Smooth muscle cell (in vitro differentiated cells): ENCODE results near the gene ABCA1. TPM values are rescaled to one million over a fixed set of nuclear protein-coding genes. Genes with fewer than 3 reads are reported as not detected.
"Not testable (repeated sequence)": the region's sequence is repeated elsewhere in the genome, so short reads cannot be mapped to it uniquely, and the experiment has no call there.

ENCODE experiments used
- DNase-seq: peaks from one replicate; lab custom pipeline; 2025; ENCODE audit not compliant: unreplicated experiment; lab: John Stamatoyannopoulos, UW
- H2AFZ ChIP-seq: fragments of 200-600 bp; sonication (generic); 2 replicates; pipeline ENCODE4 v1.6.0; 2016; ENCODE audit warnings: antibody characterized with exemption, low read depth, mild to moderate bottlenecking
- H3F3A ChIP-seq: fragments of 200-600 bp; sonication (generic); 2 replicates; pipeline ENCODE4 v1.6.0; 2017; ENCODE audit warnings: antibody characterized with exemption, low read depth
- H3K27ac ChIP-seq: fragments of 200-600 bp; sonication (generic); 2 replicates; pipeline ENCODE4 v1.5.1; 2016; ENCODE audit warnings: low read depth, mild to moderate bottlenecking
- H3K27me3 ChIP-seq: fragments of 200-600 bp; sonication (generic); 2 replicates; pipeline ENCODE4 v1.6.1; 2016; ENCODE audit warnings: low read depth, mild to moderate bottlenecking
- H3K36me3 ChIP-seq: fragments of 200-600 bp; sonication (generic); 2 replicates; pipeline ENCODE4 v1.5.1; 2016; ENCODE audit warnings: low read depth
- H3K4me1 ChIP-seq: fragments of 200-600 bp; sonication (generic); 2 replicates; pipeline ENCODE4 v1.5.1; 2016; ENCODE audit warnings: low read depth
- H3K4me2 ChIP-seq: fragments of 200-600 bp; sonication (generic); 2 replicates; pipeline ENCODE4 v1.6.0; 2016; ENCODE audit warnings: mild to moderate bottlenecking
- H3K4me3 ChIP-seq: fragments of 200-600 bp; sonication (generic); 2 replicates; pipeline ENCODE4 v1.5.1; 2016; ENCODE audit warnings: mild to moderate bottlenecking
- H3K79me2 ChIP-seq: fragments of 200-600 bp; sonication (generic); 2 replicates; pipeline ENCODE4 v1.6.0; 2016; ENCODE audit warnings: low read depth, mild to moderate bottlenecking
- H3K9ac ChIP-seq: fragments of 200-600 bp; sonication (generic); 2 replicates; pipeline ENCODE4 v1.6.0; 2016; ENCODE audit warnings: low read depth
- H3K9me3 ChIP-seq: fragments of 200-600 bp; sonication (generic); replicated peaks from 2 replicates; pipeline ENCODE4 v1.5.1; 2016; ENCODE audit warnings: low read depth
- H4K20me1 ChIP-seq: fragments of 200-600 bp; sonication (generic); 2 replicates; pipeline ENCODE4 v1.6.0; 2016; ENCODE audit warnings: low read depth
- CTCF ChIP-seq: fragments of 200-600 bp; sonication (generic); IDR thresholded peaks from 2 replicates; pipeline ENCODE4 v1.5.1; 2017; ENCODE audit warnings: borderline replicate concordance, mild to moderate bottlenecking, antibody characterized with exemption; ENCODE audit not compliant: insufficient read depth, poor library complexity, severe bottlenecking
- WGBS: methylation state at CpG from one replicate; pipeline ENCODE4 v1.1.7; 2016; ENCODE audit warnings: low lambda C conversion rate; 5-methylcytosine and 5-hydroxymethylcytosine counted together
- polyA plus RNA-seq: library from polyadenylated mRNA; unstranded; fragments of >200 nt; fragmentation: Nextera tagmentation; extraction: Ambion mirVana; gene quantifications from 2 replicates; pipeline ENCODE4 v1.2.1, GENCODE V29; 2016
- total RNA-seq: library from RNA; depleted of rRNA; stranded (reverse); fragments of >200 nt; gene quantifications from 2 replicates; pipeline ENCODE4 v1.2.3, GENCODE V29; 2014

Gene ABCA1
- total and polyA plus RNA-seq, 2 experiments from 2014 or later, result 2.8 to 29.6 TPM

GRCh38 chr9:104903609-104904008 lies 24.3 kb downstream of the ABCA1 start:
- H3K4me1 ChIP-seq, result peaks cover 41% of the 10 kb centered on the region
- H4K20me1 ChIP-seq, result peaks cover 46% of the 10 kb centered on the region
- H3K4me3 ChIP-seq, result peak overlapping the region; percentile 24
- peaks cover 11% of the 10 kb centered on the region for H3K79me2 ChIP-seq
- DNase-seq, result no peak
- no peaks in the 10 kb centered on the region for H3K27me3 ChIP-seq
- TF ChIP-seq CTCF, result no peak
- 20% methylated on average over 8 of the region's 8 CpGs for WGBS
- H3K9ac ChIP-seq, result no peak overlapping the region
- H3K4me2 ChIP-seq, result peak overlapping the region; percentile 82
- H3K27ac ChIP-seq, result peak overlapping the region; percentile 60
- peaks cover 3% of the 10 kb centered on the region for H3F3A ChIP-seq
- no peaks in the 10 kb centered on the region for H3K36me3 ChIP-seq
- no peaks in the 10 kb centered on the region for H3K9me3 ChIP-seq
- H2AFZ ChIP-seq, result no peak overlapping the region

- Histone ChIP-seq H3K4me2 (no peak overlapping the region), H3K4me3 (no peak overlapping the region), H3K9ac (no peak overlapping the region), H4K20me1 (peaks cover 39% of the 10 kb centered on the region), H3K9me3 (no peaks in the 10 kb centered on the region), H3K36me3 (no peaks in the 10 kb centered on the region), H3K4me1 (peaks cover 32% of the 10 kb centered on the region), H3K27ac (no peak overlapping the region), H3F3A (peaks cover 3% of the 10 kb centered on the region), H3K27me3 (no peaks in the 10 kb centered on the region), H2AFZ (no peak overlapping the region), H3K79me2 (no peaks in the 10 kb centered on the region)
- no peak for DNase-seq
- 73% methylated on average over 2 of the region's 2 CpGs for WGBS
- no peak for TF ChIP-seq CTCF
Measured at GRCh38 chr9:104900871-104901270, 27.1 kb downstream of the ABCA1 start.

- no peak overlapping the region for H2AFZ ChIP-seq
- H3K4me2 ChIP-seq, result no peak overlapping the region
- no peak overlapping the region for H3K4me3 ChIP-seq
- H3K79me2 ChIP-seq, result no peaks in the 10 kb centered on the region
- no peaks in the 10 kb centered on the region for H3K36me3 ChIP-seq
- no peak for TF ChIP-seq CTCF
- 72% methylated on average over 3 of the region's 3 CpGs for WGBS
- peaks cover 32% of the 10 kb centered on the region for H3K4me1 ChIP-seq
- H3K27ac ChIP-seq, result no peak overlapping the region
- no peak overlapping the region for H3K9ac ChIP-seq
- no peaks in the 10 kb centered on the region for H3K27me3 ChIP-seq
- peaks cover 44% of the 10 kb centered on the region for H4K20me1 ChIP-seq
- DNase-seq, result no peak
- H3F3A ChIP-seq, result peaks cover 3% of the 10 kb centered on the region
- H3K9me3 ChIP-seq, result no peaks in the 10 kb centered on the region
Measured at GRCh38 chr9:104900324-104900723, 27.6 kb downstream of the ABCA1 start.

- H3K27ac ChIP-seq, result no peak overlapping the region
- no peaks in the 10 kb centered on the region for H3K9me3 ChIP-seq
- H3K79me2 ChIP-seq, result no peaks in the 10 kb centered on the region
- H3K36me3 ChIP-seq, result no peaks in the 10 kb centered on the region
- H3K4me1 ChIP-seq, result peaks cover 32% of the 10 kb centered on the region
- no peak for TF ChIP-seq CTCF
- no peaks in the 10 kb centered on the region for H3K27me3 ChIP-seq
- no peak overlapping the region for H2AFZ ChIP-seq
- peaks cover 3% of the 10 kb centered on the region for H3F3A ChIP-seq
- H3K4me2 ChIP-seq, result no peak overlapping the region
- H3K4me3 ChIP-seq, result no peak overlapping the region
- no peak overlapping the region for H3K9ac ChIP-seq
- DNase-seq, result no peak
- WGBS, result 83% methylated on average over 4 of the region's 4 CpGs
- peaks cover 47% of the 10 kb centered on the region for H4K20me1 ChIP-seq
Measured at GRCh38 chr9:104899759-104900247, 28.2 kb downstream of the ABCA1 start.

GRCh38 chr9:104898376-104898775 lies 29.6 kb downstream of the ABCA1 start:
- not testable (repeated sequence) for H3K4me2 ChIP-seq, H3K27me3 ChIP-seq, H2AFZ ChIP-seq, DNase-seq, H3K9ac ChIP-seq, H3K9me3 ChIP-seq, H3K36me3 ChIP-seq, H3K27ac ChIP-seq, H3K79me2 ChIP-seq, H3K4me3 ChIP-seq, H3F3A ChIP-seq
- WGBS, result 97% methylated on average over 6 of the region's 6 CpGs
- Histone ChIP-seq H3K4me1 (peaks cover 25% of the 10 kb centered on the region), H4K20me1 (peaks cover 43% of the 10 kb centered on the region)
